Fibroblast of skin of left biceps (primary cell): ENCODE measurements around the gene LYPD3.

Source experiments
- DNase-seq, 2 experiments: peaks; one replicate each; pipeline ENCODE4 v3.0.0-alpha.2; 2013; ENCODE audit warnings: low read depth in 2 of 2

The LYPD3 gene

DNA sequence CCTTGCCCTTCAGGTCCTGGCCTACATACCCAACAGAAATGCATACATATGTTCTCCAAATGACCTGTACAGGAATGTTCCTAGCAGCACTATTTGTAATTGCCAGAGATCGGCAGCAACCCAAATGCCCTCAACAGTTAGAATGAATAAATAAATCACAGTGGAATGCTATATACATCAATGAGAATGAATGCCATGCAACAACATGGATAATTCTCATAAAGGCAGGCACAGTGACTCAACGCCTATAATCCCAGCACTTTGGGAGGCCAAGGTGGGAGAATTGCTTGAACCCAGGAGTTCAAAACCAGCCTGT, 32.1 kb downstream of the LYPD3 start:
- no peak for DNase-seq

DNA sequence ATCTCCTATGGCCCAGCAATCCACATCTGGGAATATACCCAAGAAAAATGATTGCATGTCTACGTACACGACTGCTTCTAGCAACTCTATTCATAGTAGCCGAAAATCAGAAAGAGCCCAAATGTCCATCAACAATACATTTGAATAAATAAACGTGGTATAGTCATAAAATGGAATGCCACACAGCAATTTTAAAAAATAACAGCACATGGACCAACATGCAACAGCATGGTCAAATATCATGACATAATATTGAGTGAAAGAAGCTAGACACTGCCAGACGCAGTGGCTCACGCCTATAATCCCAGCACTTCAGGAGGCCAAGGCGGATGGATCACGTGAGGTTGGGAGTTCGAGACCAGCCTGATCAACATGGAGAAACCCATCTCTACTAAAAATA, 34.4 kb downstream of the LYPD3 start:
- no peak for DNase-seq

DNA sequence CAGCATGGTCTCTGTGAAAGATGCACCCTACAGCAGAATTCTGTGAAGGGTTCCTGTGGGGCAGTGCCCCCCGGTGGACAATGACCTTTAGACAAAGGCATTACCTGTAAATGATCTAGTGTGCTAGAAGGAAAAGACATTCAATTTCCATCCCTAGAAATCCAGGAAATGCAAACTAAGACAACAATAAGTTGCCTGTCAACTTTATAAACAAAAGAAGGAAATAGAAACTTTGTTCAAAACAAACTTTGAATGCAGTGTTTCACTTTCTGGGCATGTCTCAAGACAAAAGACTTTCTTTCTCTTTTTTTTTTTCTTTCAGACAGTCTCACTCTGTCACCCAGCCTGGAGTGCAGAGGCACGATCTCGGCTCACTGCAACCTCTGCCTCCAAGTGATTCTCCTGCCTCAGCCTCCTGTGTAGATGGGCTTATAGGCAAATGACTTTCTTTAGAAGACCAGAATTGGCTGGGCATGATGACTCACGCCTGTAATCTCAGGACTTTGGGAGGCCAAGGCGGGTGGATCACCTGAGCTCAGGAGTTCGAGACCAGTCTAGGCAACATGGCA, 35.2 kb downstream of the LYPD3 start:
- no peak for DNase-seq

DNA sequence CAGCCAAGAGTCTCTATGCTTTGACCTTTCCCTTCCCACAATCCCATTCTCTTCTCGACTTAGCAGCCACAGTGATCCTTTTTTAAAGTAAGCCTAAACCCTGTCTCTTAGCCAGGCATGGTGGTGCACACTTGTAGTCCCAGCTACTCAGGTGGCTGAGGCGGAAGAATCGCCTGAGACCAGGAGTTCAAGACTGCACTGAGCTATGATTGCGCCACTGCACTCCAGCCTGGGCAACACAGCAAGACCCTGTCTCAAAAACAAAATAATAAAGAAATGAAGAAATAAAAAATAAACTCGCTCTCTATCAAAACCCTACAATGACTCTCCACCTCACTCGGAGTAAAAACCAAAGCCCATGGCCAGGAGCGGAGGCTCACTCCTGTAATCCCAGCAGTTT, 36.0 kb downstream of the LYPD3 start:
- DNase-seq: no peak

DNA sequence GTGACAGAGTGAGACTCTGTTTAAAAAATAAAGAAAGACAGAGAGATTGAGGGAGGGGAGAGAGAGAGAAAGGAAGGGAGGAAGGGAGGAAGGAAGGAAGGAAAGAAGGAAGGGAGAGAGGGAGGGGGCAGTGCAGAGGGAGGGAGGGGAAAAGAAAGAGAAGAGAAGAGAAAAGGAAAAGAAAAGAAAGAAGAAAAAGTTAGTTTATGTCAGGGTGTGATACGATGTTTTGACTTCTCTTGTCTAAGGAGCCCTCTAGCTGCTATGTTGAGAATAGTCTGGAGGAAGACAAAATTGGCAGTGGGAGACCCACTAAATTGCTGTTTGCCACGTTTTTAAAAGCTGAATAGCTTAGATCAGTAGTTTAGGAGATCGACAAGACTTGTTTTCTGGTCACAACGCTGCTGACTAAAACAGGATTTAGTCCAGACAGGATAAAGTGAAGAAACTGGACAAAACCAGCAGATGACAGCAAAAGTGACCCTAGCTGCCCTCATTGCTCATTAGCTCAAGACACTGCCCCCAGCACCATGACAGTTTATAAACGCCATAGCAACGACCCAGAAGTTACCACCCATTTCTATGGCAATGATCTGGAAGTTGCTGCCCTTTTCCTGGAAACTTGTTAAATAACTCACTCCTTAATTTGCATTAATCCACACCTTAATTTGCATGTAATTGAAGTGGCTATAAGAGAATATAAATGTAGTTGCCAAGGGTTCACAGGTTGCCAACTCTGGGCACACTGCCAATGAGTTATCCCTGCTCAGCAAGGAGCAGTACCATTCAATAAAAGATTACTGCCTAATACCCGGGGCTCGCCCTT, 39.6 kb downstream of the LYPD3 start:
- DNase-seq: no peak

DNA sequence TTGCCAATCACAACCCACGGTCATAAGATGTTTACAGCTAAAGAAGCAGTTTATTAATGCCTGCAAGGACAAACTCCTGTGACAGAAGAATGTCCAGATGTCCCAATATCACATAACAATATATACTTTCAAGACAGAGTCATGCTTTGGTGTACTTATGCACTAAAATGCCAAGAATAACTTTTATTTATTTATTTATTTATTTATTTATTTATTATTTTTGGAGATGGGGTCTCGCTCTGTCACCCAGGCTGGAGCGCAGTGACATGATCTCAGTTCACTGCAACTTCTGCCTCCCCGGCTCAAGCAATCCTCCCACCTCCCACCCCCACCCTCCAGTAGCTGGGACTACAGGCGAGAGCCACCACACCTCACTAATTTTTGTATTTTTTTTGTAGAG, 41.6 kb downstream of the LYPD3 start:
- DNase-seq: no peak

DNA sequence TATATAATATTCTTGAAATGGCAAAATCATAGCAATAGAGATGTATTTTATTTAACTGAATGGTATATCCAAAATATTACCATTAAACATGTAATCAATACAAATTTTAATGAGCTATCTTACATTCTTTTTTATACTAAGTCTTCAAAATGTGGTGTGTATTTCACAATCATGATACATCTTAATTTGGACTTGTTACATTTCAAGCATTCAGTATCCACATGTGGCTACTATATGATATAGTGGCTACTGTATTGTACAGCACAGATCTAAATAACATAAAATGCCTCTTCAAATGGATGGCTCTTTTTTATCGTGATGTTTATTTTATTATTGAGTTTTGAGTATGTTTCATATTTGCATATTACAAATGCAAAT, 42.7 kb downstream of the LYPD3 start:
- no peak for DNase-seq

DNA sequence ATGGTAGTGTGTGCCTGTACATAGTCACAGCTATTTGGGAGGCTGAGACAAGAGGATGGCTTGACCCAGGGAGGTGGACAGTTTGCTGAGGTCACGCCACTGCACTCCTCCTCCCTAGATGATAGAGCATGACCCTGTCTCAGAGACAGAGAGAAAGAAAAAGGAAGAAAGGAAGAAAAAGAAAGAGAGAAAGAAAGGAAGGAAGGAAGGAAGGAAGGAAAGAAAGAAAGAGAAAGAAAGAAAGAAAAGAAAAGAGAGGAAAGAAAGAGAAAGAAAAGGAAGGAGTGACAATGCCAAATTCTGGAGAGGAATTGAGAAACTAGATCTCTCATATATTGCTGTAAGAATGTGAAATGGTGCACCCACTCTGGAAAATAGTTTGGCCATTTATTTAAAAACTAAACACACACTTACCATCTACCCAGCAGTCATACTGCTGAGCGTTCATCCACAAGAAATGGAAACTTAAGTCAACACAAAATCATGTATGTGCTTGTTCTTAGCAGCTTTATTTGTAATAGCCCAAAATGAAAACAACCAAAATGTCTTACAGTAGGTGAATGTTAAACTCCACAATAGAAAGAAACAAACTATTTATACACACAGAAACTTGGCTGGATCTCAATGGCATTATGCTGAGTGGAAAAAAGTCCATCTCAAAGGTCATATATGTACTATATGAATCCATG, 43.3 kb downstream of the LYPD3 start:
- DNase-seq: no peak

DNA sequence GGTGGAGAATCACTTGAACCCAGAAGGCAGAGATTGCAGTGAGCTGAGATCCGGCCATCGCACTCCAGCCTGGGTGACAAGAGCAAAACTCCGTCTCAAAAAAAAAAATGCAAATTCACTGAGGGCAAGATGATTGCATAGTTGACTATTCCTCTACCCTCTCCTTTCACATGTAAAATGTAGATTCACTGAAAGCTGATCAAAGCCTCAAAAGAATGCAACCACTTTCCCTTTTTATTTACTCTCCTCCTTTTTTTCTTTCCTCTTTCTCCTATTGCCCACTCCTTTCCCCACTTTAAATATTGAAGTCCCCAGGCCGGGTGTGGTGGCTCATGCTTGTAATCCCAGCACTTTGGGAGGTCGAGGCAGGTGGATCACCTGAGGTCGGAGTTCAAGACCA, 44.5 kb downstream of the LYPD3 start:
- no peak for DNase-seq

DNA sequence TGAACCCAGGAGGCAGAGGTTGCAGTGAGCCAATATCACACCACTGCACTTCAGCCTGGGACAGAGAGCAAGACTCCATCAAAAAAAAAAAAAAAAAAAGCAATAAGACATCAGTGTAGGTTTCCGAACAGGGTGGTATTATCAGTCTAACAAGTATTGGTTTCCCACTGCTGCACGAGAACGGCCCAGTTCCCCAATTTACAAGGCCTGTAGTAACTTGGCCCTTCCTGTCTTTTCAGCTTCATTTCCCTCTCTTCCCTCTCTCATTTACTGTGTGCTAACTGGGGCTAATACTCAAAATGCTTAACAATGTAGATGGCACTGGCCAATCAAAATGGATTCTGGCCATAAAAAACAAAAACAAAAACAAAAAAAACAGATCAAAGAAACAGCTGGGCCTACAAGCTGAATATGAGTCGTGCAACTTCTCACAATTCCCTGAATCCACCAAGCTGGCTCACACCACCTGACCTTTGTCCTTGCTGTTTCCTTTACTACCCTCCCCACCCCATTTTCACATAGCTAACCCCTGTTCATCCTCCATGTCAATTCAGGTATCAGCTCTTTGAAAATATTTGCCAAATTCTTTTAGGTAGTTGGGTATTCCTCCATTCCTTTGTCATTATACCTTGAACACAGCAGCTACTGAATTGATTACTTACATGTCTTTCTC, 48.3 kb downstream of the LYPD3 start:
- no peak for DNase-seq

DNA sequence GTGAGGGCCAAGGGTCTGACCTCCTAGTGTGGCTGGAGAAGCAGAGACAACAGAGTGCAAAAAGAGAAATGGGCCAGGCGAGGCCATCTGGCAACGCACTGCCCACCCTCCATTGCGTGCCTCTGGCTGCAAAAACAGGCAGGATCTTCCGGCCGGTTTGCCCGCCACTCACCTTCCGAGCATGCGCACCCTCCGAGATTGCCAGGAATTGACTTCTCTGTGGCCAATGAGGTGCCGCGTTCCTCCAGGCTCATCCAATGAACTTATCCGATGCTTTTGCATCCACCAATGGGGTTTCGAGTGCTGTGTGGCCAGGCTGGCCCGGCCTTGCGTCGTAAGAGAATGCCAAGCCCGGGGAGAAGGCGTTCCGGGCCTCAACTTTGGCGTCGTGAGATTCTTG, 50.9 kb downstream of the LYPD3 start, which contains the start of gene TEX101:
Gene TEX101 (plus strand): TSS at position 337 of the 400 bp plus-strand sequence. CDS start 1,030 bp downstream, outside the sequence.
- no peak for DNase-seq

DNA sequence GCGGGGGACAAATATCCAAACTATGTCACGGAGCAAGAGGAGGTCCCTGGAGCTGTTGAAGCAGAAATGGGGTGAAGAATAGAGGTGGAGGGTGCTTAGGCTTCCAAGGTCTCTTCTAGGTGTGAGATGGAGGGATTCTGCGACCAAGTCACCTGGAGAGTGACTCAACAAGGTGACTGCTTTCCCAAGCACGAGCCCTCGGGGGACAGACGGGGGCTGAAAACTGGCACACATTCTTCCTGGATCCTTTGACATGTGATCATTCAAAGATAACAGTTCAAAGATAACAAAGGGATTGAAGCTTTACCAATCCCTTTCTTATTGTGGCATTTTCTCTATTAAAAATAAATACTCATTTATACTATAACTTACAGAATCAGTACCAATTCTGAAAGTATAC, 53.0 kb downstream of the LYPD3 start:
- no peak for DNase-seq
